ENCODE data around the gene LMX1A. TPM values are rescaled to one million over a fixed set of nuclear protein-coding genes. Genes with fewer than 3 reads are reported as not detected.

The LMX1A gene
- total RNA-seq, 4 donors from 2014 or later = 0.13 to 1.1 (median 0.51) TPM

DNA sequence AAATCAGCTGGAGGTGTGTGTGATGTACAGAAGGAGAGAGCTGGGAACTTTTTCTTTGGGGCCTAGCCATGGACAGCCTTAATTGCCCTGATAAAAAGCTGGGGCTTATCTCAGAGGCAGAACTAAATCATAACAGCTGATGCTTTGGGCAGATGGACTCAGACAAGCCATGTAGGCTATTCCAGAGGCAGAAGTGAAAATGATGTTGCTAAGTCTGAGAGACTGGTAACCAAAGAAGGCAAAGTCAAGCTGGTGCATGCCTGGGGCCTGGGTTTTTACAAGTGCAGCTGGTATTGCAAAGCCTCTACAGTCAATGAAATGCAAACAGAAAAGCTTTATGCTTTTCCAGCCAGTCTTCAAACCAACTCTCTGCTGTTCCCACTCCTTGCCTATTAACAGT is 39.0 kb upstream of the LMX1A start:
- Histone ChIP-seq H3K4me1 (peaks cover 0 to 21% (median 0%) of the 10 kb centered on the region in 3 donors), H3K4me3 (no peak overlapping the region), H3K36me3 (no peaks in the 10 kb centered on the region), H3K27me3 (no peaks in the 10 kb centered on the region), H3K9me3 (no peaks in the 10 kb centered on the region), H3K27ac (no peak overlapping the region)
- ATAC-seq = no peak
- TF ChIP-seq POLR2AphosphoS5 (IDR thresholded peaks at IDR 0.05) = no peak
- TF ChIP-seq POLR2A (IDR thresholded peaks at IDR 0.05) = no peak
- no peak for TF ChIP-seq EP300 (IDR thresholded peaks at IDR 0.05)
- TF ChIP-seq CTCF (IDR thresholded peaks at IDR 0.05) = no peak

- TF ChIP-seq POLR2A (IDR thresholded peaks at IDR 0.05) (no peak), CTCF (IDR thresholded peaks at IDR 0.05) (peak; percentile 89 to 94 (median 92))
- ATAC-seq = peak; percentile 83
- no peaks in the 10 kb centered on the region for H3K36me3 ChIP-seq
- peak overlapping the region in 1 of 2 donors; percentile 33 for H3K4me3 ChIP-seq
- peaks cover 0 to 16% (median 0%) of the 10 kb centered on the region in 3 donors for H3K4me1 ChIP-seq
- H3K27ac ChIP-seq = peak overlapping the region in 1 of 4 donors; percentile 46
- H3K9me3 ChIP-seq = no peaks in the 10 kb centered on the region
- H3K27me3 ChIP-seq = no peaks in the 10 kb centered on the region
- WGBS, 2 donors (ENCODE audit: low coverage in 1 of 2) = 15 to 21% methylated on average over 13 to 14 of the region's 19 CpGs
These were observed 36.4 kb upstream of the LMX1A start for GRCh38 chr1:165392634-165393571.

DNA sequence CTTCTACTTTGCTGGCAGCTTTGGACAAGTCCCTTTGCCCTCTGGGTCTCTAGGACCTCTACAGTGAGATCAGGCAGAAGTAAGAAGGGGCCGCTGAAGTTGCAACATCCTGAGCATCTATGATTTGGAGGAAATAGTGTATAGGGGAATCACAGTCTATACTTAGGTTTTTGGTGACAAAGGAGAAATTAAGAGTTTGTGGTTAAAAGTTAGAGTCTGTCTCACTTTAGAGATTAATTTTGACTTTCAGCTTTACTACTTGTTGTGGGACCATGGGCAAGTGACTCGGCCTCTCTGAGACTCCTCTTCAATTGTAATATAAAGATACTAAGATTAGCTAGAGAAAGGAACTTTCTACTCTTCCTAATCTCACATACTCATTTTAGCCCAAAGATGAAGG is 33.1 kb upstream of the LMX1A start:
- Histone ChIP-seq H3K9me3 (no peaks in the 10 kb centered on the region), H3K4me1 (peaks cover 0 to 11% (median 0%) of the 10 kb centered on the region in 3 donors), H3K27me3 (no peaks in the 10 kb centered on the region), H3K36me3 (no peaks in the 10 kb centered on the region), H3K4me3 (no peak overlapping the region), H3K27ac (no peak overlapping the region)
- WGBS, 2 donors (ENCODE audit: low coverage in 1 of 2) = 84 to 86% methylated on average over 1 to 2 of the region's 2 CpGs
- no peak for ATAC-seq
- no peak for TF ChIP-seq POLR2A (IDR thresholded peaks at IDR 0.05)
- no peak for TF ChIP-seq CTCF (IDR thresholded peaks at IDR 0.05)
- no peak for TF ChIP-seq POLR2AphosphoS5 (IDR thresholded peaks at IDR 0.05)
- no peak for TF ChIP-seq EP300 (IDR thresholded peaks at IDR 0.05)

GRCh38 chr1:165387961-165388360 is 31.4 kb upstream of the LMX1A start:
- Histone ChIP-seq H3K4me3 (no peak overlapping the region), H3K4me1 (peaks cover 0 to 16% (median 4%) of the 10 kb centered on the region in 3 donors), H3K9me3 (no peaks in the 10 kb centered on the region), H3K27ac (no peak overlapping the region), H3K27me3 (no peaks in the 10 kb centered on the region), H3K36me3 (no peaks in the 10 kb centered on the region)
- TF ChIP-seq CTCF (IDR thresholded peaks at IDR 0.05) = no peak
- no peak for TF ChIP-seq EP300 (IDR thresholded peaks at IDR 0.05)
- no peak for TF ChIP-seq POLR2AphosphoS5 (IDR thresholded peaks at IDR 0.05)
- no peak for TF ChIP-seq POLR2A (IDR thresholded peaks at IDR 0.05)
- no peak for ATAC-seq
- 46 to 79% methylated on average over 2 of the region's 2 CpGs for WGBS, 2 donors (ENCODE audit: low coverage in 1 of 2)

GRCh38 chr1:165387505-165387904 is 31.0 kb upstream of the LMX1A start:
- ATAC-seq = no peak
- H3K4me3 ChIP-seq = no peak overlapping the region
- peaks cover 0 to 17% (median 4%) of the 10 kb centered on the region in 3 donors for H3K4me1 ChIP-seq
- no peaks in the 10 kb centered on the region for H3K27me3 ChIP-seq
- TF ChIP-seq EP300 (IDR thresholded peaks at IDR 0.05) = no peak
- TF ChIP-seq POLR2A (IDR thresholded peaks at IDR 0.05) = no peak
- TF ChIP-seq CTCF (IDR thresholded peaks at IDR 0.05) = no peak
- no peak for TF ChIP-seq POLR2AphosphoS5 (IDR thresholded peaks at IDR 0.05)
- no peak overlapping the region for H3K27ac ChIP-seq
- 55 to 89% methylated on average over 1 to 2 of the region's 2 CpGs for WGBS, 2 donors (ENCODE audit: low coverage in 1 of 2)
- no peaks in the 10 kb centered on the region for H3K9me3 ChIP-seq
- no peaks in the 10 kb centered on the region for H3K36me3 ChIP-seq

Measured in gastroesophageal sphincter (tissue), 4 donors.